ENCODE results near the gene GABBR1. TPM values are rescaled to one million over a fixed set of nuclear protein-coding genes. Genes with fewer than 3 reads are reported as not detected.

The GABBR1 gene
- total RNA-seq, 1 donor from 2014 or later: 33.0 TPM

DNA sequence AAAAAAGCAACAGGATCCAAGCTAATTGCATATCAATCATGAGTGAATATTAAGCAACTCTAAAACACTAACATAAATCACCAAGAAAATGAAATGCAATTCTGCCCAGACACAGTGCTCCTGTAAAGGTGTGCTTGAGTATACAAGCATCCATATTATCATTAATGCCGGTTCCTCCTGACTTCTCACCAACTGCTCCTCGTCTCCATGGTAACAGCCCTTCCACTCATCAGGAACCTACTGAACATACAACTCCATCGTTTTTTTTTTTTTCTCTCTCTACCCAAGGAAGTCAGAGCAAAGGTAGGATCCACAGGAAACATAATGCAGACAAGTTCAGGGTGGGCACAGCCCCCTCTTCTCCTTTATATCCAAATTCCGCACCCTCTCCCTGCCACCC lies 12.4 kb downstream of the GABBR1 start:
- no peak for DNase-seq

DNA sequence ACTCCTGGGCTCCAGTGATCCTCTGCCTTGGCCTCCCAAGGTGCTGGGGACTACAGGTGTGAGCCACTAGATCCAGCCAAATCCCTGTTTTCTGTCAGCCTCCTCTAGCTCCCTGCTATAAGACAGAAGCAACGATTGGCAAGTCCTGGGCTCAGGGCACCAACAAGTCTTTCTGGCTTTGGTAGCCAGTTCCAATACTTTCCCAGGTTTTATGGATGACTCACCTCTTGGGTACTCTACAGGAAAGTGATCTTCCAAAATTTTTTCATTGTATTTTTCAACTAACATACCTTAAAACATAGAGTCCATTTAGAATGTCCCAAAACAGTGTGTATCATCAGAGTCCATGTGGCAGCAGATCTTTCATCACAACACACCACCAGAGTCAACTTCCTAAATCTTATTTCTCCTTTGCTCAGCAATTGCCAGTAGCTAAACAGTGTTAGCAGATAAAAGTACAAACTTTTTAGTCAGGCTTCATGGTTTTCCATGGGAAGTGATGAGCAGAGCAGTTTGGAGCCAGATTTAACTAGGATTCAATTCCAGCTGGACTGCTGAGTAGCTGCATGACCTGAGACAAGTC lies 13.3 kb downstream of the GABBR1 start:
- DNase-seq: no peak

DNA sequence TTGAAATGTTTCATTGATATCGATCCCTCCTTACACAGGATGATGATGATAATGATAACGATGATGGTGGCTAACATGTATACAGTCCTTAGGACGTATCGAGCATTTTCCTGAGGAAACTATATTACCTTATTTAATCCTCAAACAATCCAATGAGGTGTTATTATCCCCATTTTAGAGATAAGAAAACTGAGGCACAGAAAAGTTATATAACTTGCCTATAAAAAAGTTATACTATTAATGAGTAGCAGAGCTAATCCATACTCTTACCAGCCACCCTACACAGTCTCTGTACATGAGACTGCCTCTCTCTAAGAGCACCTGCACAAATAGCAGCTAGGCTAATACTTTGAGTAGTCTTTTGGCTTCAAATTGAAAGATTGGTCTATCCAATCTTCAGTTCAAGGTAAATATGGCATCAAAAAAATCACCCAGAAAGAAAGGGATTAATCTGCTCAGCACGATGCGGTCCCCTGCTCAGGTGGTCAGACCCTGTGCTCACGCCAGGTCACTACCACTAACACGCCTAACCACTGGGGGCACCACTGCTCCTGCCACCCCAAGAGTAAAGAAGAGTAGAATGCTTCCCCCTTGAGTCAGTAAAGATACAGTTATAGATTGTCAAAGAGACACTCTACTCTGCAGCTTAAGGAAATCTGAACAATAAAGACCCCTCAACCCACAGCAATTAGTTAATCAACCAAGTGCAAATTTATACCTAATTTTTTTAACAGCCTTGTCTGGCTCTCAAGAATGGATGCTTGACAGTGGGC lies 15.0 kb downstream of the GABBR1 start:
- DNase-seq: no peak

DNA sequence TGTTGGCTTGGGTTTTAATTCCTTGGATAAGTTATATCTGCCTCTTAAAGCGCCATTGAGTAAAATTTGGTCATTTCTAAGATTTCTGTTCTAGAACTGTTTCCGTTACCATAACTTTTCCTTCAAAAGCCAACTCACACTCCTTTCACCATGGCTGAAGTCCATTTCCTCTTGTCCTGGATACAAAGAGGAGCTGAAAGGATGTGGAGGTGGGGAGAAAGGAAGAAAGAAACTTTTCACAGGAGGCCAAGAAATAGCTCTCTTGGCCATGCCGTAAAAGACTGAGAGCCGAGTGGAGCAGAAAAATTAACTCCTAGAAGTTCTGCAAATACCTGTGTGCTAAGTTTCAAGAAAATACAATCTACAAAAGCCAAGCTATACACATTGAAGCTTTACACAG lies 21.6 kb downstream of the GABBR1 start:
- DNase-seq: no peak

DNA sequence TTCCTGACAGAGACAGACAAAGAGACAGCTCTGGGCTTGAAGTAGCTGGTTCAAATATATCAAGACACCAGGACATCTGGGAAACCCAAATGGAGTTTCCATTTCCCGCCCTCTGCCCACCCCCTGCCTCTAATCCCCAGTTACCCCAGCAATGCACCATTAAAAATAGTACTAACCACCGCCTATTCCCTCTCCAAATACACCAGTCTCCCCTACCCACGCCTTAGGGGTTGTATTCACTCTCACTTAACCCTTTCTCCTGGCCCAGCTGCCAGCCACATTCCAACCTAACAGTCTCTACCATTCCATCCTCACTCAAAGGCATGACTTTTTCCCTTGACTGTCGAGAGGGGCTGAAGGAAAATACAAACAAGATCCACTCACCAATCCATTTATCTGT lies 22.4 kb downstream of the GABBR1 start:
- DNase-seq: no peak

DNA sequence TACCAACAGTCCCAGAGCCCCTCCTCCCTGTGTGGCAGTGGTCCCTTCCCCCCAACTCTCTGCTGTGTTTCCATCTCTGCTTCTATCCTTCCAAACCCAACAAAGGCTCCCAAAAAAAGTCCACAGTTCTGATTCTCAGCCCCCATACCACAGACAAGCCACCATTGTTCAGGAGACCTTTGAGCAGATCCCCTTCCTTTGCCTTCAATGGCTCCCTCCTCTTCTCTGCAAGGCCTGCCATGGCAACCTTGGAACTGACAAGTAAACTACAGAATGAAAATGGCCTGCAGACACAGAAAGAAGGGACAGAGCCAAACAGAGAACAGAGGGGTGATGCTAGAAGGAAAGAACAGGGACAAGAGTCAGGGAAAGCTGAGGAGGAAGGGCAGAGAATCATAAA lies 24.9 kb downstream of the GABBR1 start:
- DNase-seq: no peak

DNA sequence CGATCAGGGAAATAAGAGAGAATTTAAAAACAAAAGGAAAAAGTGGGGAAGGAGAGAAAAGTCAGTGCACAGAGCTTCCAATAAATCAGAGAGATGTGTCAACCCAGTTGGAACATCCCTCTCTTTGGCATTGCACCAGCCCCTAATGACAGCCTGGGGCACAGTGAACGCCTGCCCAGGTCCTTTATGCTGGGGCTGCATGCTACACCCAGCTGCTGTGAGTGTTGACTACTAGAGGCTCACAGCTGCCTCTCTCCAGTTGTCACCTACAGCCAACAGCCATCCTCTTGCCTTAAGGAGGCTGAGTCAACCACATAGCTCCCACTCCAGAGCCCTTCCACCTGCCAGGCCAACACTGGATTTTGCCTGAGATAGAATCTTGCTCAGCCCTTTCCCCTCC lies 29.1 kb downstream of the GABBR1 start:
- DNase-seq: peak; percentile 54

DNA sequence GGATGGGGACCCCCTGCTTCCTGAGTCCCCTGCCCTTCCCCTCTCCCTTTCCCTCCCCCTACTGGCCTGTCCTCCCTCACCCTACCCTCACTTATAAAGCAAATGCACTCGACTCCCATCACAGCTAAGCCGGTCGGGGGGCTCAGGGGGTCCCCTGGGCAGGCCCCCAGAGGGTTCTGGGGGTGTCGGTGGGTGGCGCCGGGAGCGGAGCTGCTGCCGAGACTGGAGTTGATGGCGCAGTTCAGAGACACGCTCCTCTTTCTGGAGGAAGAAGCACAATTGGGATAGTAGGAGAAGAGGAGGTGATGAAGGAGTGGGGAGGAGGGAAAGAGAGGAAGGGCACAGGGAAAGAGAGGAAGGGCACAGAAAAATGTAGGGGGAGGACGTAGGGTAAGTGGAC lies 29.5 kb downstream of the GABBR1 start:
- DNase-seq: no peak

DNA sequence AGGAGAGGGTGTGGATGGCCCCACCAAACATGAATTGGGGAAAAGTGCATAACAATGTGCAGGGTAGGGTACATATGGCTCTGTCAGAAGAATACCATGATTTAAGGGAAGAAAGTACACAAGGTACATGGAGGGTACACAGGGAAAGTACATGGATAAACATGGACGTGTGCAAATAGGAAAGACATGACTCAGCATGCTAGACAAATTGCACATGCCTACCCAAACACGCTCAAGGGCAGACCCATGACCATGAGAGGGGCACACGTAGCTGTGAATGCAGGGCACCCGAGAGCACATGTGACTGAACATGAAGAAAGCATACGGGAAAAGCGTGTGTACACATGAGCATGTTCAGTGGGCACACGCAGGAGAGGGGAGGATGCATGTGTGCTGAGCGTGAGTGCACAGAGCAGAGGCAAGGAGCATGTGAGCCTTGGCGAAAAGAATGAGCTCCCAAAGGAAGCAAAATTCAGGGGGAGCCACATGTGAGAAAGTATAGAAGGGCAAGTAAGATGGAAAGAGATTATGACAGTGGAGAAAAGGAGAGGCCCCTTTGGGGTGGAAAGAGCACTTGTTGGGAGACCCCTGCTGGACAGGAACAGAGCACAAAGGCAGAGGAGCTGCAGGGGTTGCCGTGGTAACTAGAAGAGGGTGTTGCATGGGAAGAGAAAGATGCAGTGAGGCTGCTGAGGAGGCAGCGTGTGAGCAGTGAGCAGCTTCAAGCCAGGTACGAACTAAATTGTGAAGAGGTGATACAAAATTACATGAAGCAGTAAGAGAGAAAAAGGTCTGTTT lies 30.2 kb downstream of the GABBR1 start:
- DNase-seq: peak; percentile 16

DNA sequence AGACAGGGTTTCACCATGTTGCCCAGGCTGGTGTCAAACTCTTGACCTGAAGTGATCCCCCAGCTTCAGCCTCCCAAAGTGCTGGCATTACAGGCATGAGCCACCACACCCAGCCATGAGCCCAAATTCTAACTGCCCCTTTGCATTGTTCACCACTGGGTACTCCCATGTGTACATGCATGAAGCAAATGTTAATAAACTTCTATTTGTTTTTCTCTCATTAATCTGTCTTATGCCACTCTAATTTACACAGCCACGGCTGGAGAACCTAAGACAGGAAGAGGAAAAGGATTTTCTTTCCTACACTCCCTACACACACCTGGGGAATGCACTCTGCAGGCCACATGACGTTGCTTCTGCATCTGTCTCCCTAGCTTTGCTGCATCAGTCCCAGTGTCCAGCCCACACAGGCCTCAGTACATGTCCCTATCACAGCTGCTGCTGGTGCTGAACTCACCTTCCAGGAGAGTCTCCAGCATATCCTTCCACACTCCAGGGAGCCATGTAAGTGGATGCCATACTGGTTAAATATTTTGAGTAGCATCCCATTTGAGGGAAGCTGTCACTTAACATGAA lies 34.7 kb downstream of the GABBR1 start:
- no peak for DNase-seq

DNA sequence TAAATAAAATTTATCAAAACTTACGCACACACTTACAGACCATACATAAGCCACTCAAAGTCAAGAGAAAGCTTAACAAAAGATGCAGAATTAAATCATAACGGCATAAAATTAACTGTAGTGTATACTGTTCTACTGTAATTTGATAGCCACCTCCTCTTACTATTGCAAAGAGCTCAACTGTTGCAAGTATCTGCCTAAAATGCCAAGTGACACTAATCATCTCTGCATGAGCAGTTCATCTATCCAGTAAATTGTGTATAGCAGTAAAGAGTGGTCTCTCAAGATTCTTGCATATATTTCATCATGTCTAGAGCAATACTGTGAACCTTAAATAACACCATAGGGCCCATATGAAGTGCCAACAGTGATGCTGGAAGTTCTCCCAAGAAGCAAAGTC lies 35.8 kb downstream of the GABBR1 start:
- DNase-seq: no peak

DNA sequence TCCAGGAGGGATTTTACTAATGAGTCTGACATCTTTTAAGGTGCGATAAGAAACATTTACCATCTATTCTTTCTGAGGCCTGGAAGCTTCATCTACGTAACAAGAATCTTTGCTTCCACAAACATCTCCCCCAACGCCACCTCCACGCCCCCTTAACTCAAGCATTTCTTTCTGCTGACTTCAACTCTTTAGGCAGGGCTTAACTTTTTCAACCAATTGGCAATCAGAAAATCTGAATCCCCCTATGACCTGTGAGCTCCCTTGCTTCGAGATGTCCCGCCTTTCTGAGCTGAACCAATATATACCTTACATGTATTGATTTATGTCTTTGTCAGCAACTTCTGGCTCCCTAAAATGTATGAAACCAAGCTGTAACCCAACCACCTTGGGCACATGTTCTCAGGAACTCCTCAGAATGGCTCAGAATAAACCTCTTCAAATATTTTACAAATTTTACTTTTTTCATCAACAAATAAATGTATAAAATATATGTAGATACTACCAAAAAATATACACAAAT lies 36.5 kb downstream of the GABBR1 start:
- no peak for DNase-seq

DNA sequence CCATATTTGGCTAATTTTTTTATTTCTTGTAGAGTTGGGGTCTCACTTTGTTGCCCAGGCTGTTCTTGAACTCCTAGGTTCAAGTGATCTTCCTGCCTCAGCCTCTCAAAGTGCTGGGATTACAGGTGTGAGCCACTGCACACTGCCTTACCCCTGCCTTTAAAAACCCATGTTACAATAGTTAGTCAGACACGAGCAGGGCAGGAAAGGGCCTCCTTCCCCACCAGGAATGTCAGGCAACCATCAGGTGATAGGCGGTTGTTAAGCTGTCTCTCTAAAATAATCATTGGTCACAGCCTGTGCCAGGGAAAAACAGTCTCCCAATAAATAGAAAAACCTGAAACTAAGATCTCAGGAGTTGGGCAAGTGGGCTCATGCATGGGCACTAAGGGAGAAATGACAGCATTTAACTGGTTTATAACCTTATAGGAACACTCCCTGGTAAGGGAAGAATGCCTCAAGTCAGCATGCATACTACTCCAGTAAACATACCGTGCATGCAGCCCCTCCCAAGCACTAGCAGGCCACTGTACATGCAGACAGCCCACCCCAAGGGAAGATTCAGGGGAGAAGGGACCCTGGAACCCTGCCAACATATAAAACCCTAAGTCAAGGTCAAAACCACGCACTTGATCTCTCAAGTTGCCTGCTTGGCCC lies 39.7 kb downstream of the GABBR1 start:
- DNase-seq: peak; percentile 20

DNA sequence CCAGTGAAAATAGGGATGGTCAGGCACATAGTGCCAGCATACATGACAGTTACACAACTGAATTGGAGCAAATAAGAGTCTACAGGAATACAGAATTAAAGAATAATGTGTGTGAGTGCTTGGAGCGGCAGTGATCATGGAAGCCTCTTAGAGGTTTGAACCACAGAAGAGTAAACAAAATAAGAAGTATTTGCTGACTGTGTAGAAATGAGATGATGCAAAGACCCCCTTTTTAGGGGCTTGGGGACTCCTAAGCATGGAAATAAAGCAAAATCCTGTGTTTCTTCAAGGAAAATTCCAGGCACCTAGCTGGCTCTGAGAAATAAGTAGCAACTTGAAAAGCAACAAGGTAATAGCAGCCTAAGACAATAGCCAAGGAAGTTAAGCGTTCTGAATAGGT lies 41.3 kb downstream of the GABBR1 start:
- no peak for DNase-seq

DNA sequence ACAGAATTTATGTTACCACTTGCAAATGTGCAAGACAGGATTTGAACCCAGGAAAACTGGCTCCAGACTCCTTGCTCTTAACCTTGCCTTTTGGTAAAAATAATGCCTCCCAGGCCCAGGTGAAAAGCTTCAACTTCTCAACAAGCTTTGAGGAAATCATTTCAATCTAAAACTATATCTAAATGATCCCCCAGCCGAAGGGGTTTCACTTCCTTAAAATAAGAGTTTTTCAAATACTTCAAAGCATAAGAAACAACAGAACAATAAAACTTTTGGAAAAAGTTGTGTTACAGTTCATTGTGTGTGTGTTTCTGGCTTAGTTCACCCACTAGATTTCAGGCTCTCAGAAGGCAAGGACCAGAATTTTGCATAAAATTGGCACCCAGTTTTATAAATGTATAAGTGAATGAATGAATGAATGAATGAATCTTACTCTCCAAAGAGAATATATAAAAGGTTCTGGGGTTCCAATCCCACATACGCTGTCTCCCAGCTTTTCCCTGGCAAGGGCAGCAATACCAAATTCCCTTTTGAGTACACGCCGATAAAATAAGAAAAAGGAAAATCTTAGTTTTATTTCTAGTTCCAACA lies 42.7 kb downstream of the GABBR1 start:
- DNase-seq: no peak

DNA sequence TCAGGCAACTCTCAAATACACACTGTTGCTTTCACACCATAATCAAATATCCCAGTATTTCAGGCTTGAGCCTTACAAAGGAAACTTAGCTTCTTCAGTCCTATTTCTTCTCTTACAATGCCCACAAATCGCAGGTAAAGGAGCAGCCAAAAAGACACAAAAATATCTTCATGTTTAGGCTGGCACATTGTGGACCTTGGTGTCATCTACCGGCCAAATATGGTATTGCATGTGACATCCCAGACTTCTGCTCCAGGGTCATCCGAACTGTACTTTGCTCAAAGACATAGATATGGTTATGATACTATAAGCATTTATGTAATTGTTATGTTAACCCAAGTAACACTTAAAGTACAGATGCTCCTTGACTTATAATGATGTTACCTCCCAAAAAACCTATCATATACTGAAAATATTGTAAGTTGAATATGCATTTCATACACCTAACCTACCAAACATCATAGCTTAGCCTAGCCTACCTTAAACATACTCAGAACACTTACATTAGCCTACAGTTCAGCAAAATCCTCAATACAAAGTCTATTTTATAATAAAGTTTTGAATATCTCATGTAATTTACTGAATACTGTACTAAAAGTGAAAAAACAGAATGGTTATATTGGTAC lies 43.4 kb downstream of the GABBR1 start:
- DNase-seq: peak; percentile 75

DNA sequence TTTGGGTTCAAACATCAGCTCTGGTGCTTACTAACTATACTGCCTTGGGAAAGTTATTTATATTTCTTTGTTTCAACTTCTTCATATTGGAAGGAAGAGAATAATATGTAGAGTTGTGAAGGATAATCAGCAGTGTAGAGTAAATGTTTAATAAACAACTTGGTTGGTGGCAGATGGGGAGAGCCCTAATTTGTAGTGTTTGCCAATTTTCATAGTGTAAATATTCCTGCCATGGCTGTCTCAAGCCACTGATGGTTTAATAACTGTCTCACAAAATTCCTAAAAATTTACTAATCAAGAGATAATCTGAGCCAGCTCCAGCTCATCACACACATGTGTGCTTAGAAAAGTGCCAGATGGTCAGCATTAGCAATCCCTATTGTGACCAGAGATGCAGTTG lies 48.2 kb downstream of the GABBR1 start, which contains the start of gene OR2H2:
Gene OR2H2, plus strand, starts transcription at position 301 of the 400 bp plus-strand sequence. CDS start 2,824 bp downstream, outside the sequence.
- DNase-seq: no peak

DNA sequence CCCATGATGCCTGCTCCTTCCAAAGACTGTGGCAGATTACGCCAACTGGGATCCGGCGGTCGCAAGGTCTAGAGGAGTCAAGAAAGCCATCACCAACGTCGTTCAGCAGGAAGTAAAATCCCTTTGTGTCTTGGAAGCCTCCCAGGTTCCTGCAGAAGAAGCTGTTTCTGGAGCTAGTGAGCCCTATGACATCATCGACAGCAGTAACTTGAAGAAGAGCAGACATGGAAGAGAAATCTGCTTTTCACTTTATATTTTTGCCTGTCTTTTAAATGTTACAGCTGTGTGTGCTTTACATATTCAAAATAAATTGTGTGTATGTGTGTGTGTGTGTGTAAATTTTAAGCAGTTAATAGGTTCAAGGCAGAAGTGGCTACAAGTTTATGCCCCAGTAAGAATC lies 55.4 kb downstream of the GABBR1 start:
- no peak for DNase-seq

DNA sequence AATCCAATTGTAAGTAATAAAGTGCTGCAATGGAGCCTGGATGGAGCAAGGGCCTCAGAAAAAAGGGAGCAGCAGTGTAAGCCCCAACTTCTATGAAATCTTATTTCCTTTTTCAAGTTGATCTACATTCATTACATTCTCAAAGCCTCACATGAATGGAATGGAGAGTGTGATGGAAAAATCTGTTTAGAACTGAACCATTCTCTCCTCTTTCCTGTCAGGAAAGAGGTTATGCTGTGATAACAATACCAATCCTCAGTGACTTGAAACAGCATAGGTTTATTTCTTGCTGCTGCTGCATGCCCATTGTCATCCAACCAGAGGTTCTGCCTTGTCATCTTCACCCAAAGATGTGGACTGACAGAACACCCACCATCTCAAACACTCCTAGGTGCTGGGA lies 56.9 kb downstream of the GABBR1 start:
- DNase-seq: no peak

DNA sequence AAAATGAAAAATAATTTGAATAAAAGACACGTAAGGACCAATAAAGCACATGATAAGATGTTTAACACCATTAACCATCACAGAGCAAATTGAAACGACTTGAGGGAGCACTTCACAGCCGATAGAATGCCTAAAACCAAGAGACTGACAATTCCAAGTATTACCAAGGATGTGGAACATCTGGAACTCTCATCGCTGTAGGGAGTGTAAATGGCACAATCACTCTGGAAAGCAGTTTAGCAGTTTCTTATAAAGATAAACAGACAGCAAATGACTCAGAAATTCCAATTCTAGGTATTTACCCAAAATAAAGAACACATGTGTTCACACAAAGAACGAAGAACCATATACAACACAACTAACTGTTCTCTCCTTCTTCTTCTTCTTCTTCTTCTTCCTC lies 65.0 kb downstream of the GABBR1 start:
- DNase-seq: no peak

DNA sequence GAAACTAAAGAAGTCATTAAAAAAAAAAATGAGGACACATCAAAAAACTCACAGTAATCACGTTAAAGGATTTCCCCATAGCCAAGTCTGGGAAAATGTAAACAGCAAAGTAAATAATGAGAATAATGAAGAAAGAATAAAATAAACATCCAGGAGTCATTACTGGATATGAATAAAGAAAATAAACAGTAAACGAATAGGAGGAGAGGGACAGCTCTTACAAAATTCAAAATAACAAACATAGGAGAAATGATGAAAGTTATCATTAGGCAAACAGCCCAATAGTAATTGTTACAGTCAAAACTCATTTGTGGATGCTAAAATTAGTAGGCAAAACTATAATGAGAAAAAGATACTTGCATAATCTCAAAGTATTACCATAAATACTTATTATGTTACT lies 65.4 kb downstream of the GABBR1 start:
- DNase-seq: no peak
